DOHH2 (cell line): Measurements from ENCODE around the gene PAPSS2.
"Not testable (repeated sequence)": the region's sequence is repeated elsewhere in the genome, so short reads cannot be mapped to it uniquely, and the experiment has no call there.

Experiments
- H3F3A ChIP-seq: fragments of 200-600 bp; sonication (generic), shearing (Covaris generic); 2 replicates; pipeline ENCODE4 v1.6.0; 2016; ENCODE audit warnings: antibody characterized with exemption, mild to moderate bottlenecking; ENCODE audit not compliant: control insufficient read depth, insufficient read depth
- H3K27ac ChIP-seq: fragments of 200-600 bp; sonication (generic); 2 replicates; pipeline ENCODE4 v1.5.1; 2014; ENCODE audit warnings: low read depth, mild to moderate bottlenecking, low read length, moderate library complexity
- H3K27me3 ChIP-seq: fragments of 200-600 bp; sonication (generic); 2 replicates; pipeline ENCODE4 v1.6.1; 2014; ENCODE audit warnings: mild to moderate bottlenecking, low read length, mixed read lengths; ENCODE audit not compliant: control insufficient read depth
- H3K36me3 ChIP-seq: fragments of 200-600 bp; sonication (generic); 2 replicates; pipeline ENCODE4 v1.6.1; 2014; ENCODE audit warnings: mild to moderate bottlenecking, low read length, moderate library complexity, mixed read lengths; ENCODE audit not compliant: control insufficient read depth
- H3K4me1 ChIP-seq: fragments of 200-600 bp; sonication (generic); 2 replicates; pipeline ENCODE4 v1.6.1; 2014; ENCODE audit warnings: mild to moderate bottlenecking, low read length, mixed read lengths; ENCODE audit not compliant: control insufficient read depth
- H3K4me2 ChIP-seq: fragments of 200-600 bp; sonication (generic); 2 replicates; pipeline ENCODE4 v1.6.0; 2014; ENCODE audit warnings: mild to moderate bottlenecking, low read length, moderate library complexity
- H3K4me3 ChIP-seq: fragments of 200-600 bp; sonication (generic); 2 replicates; pipeline ENCODE4 v1.5.1; 2014; ENCODE audit warnings: mild to moderate bottlenecking, low read length, mixed read lengths
- H3K79me2 ChIP-seq: fragments of 200-600 bp; sonication (generic); 2 replicates; pipeline ENCODE4 v1.6.1; 2014; ENCODE audit warnings: mild to moderate bottlenecking, low read length, mixed read lengths; ENCODE audit not compliant: control insufficient read depth
- H3K9me2 ChIP-seq: fragments of 200-600 bp; sonication (generic); replicated peaks from 2 replicates; pipeline ENCODE4 v1.6.1; 2014; ENCODE audit warnings: mild to moderate bottlenecking, low read length, mixed read lengths; ENCODE audit not compliant: control insufficient read depth
- H3K9me3 ChIP-seq: fragments of 200-600 bp; sonication (generic); 2 replicates; pipeline ENCODE4 v1.6.1; 2014; ENCODE audit warnings: antibody characterized with exemption, low read length, mixed read lengths; ENCODE audit not compliant: control insufficient read depth, insufficient read depth
- H4K20me1 ChIP-seq: fragments of 200-600 bp; sonication (generic); 2 replicates; pipeline ENCODE4 v1.6.0; 2014; ENCODE audit warnings: low read depth, mild to moderate bottlenecking, antibody characterized with exemption, low read length, moderate library complexity; ENCODE audit not compliant: control insufficient read depth, insufficient read depth
- CTCF ChIP-seq: fragments of 200-600 bp; sonication (generic); IDR thresholded peaks from one replicate; pipeline ENCODE4 v1.5.1; 2014; ENCODE audit warnings: antibody characterized with exemption, mild to moderate bottlenecking, low read depth, low read length; ENCODE audit not compliant: poor library complexity, severe bottlenecking
- EZH2phosphoT487 ChIP-seq: fragments of 200-600 bp; sonication (generic); IDR thresholded peaks from 2 replicates; pipeline ENCODE4 v1.6.1; 2017; ENCODE audit warnings: borderline replicate concordance, mild to moderate bottlenecking, antibody characterized with exemption, low read length, moderate library complexity, mixed read lengths

PAPSS2 gene

DNA sequence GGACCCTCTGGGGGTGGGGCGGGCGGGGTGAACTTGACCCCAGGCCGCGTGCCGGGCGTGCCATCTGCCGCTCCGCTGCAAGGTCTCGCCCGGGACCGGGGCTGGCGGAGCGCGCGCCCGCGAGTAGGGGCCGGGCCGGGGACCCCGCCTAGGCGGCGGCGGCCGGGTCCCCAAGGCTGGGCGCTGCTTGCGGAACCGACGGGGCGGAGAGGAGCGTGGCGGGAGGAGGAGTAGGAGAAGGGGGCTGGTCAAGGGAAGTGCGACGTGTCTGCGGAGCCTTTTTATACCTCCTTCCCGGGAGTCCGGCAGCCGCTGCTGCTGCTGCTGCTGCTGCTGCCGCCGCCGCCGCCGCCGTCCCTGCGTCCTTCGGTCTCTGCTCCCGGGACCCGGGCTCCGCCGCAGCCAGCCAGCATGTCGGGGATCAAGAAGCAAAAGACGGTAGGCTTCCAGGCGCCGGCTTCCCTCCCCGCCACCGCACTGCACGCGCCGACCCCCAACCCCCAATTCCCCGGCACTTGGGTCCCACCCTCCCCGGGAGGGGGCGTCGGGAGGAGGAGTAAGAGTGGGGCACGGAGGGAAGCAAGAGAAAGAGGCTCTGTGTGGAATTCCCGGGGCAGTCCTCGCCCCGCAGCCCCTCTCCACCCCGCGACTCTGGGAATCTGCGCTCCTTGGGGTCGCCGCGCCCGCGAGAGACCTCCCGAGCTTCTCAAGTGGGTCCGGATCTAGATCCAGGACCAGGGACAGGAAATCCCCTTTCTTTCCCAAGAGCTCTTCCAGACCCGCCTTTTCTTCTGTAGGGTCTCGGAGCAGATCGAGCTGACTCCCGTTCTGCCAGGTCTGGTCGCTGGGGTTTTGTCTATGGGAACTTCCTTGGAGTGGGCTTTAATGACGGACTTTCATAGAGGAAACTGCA lies at the start of gene PAPSS2:
Gene PAPSS2, plus strand, starts transcription at position 308 of the 913 bp plus-strand sequence. Its CDS starts 104 bp downstream, at position 412.
- no peaks in the 10 kb centered on the region for H4K20me1 ChIP-seq
- no peak within 1 kb of the TSS for H3K27ac ChIP-seq
- H3K4me2 ChIP-seq: peak within 1 kb of the TSS; percentile 35
- H3K4me3 ChIP-seq: peak within 1 kb of the TSS; percentile 31; the same call in 1 of the 2 replicates
- no peaks in the 10 kb centered on the region for H3K36me3 ChIP-seq
- no peaks in the 10 kb centered on the region for H3K9me2 ChIP-seq
- H3K9me3 ChIP-seq: no peaks in the 10 kb centered on the region
- TF ChIP-seq CTCF (no peak), EZH2phosphoT487 (peak; percentile 93; the same call in 1 of the 2 replicates)
- peaks cover 5% of the 10 kb centered on the region; the same call in 1 of the 2 replicates for H3K4me1 ChIP-seq
- no peaks in the 10 kb centered on the region for H3F3A ChIP-seq
- H3K27me3 ChIP-seq: peaks cover 26% of the 10 kb centered on the region
- H3K79me2 ChIP-seq: no peaks in the 10 kb centered on the region

- not testable (repeated sequence) for H3K9me3 ChIP-seq, H3K9me2 ChIP-seq, H3K4me3 ChIP-seq, H3K79me2 ChIP-seq, H3K4me1 ChIP-seq, H3K27ac ChIP-seq, H3K36me3 ChIP-seq, H4K20me1 ChIP-seq, H3F3A ChIP-seq, H3K4me2 ChIP-seq, H3K27me3 ChIP-seq
These were observed 48.3 kb upstream of the PAPSS2 start for GRCh38 chr10:87611341-87611740.

DNA sequence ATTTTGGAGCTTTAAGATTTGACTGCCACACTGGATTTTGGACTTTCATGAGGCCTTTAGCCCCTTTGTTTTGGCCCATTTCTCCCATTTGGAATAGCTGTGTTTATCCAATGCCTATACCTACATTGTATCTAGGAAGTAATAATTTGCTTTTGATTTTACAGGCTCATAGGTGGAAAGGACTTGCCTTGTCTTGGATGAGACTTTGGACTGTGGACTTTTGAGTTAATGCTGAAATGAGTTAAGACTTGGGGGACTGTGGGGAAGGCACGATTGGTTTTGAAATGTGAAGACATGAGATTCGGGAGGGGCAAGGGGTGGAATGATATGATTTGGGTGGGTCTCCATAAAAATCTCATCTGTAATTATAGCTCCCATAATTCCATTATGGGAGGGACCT lies 47.6 kb upstream of the PAPSS2 start:
- Histone ChIP-seq H3K4me2 (no peak overlapping the region), H3K4me1 (no peaks in the 10 kb centered on the region), H3K9me3 (no peaks in the 10 kb centered on the region), H3K36me3 (no peaks in the 10 kb centered on the region), H3F3A (no peaks in the 10 kb centered on the region), H4K20me1 (no peaks in the 10 kb centered on the region), H3K4me3 (no peak overlapping the region), H3K79me2 (no peaks in the 10 kb centered on the region), H3K9me2 (no peaks in the 10 kb centered on the region), H3K27me3 (no peaks in the 10 kb centered on the region; the same call in 1 of the 2 replicates), H3K27ac (no peak overlapping the region)
- TF ChIP-seq CTCF (no peak), EZH2phosphoT487 (no peak)

- no peaks in the 10 kb centered on the region; the same call in 1 of the 2 replicates for H3K27me3 ChIP-seq
- H3K9me3 ChIP-seq: no peaks in the 10 kb centered on the region
- H3K4me2 ChIP-seq: no peak overlapping the region
- TF ChIP-seq CTCF: no peak
- TF ChIP-seq EZH2phosphoT487: no peak
- H3K4me3 ChIP-seq: no peak overlapping the region
- H4K20me1 ChIP-seq: no peaks in the 10 kb centered on the region
- no peaks in the 10 kb centered on the region for H3K4me1 ChIP-seq
- H3K79me2 ChIP-seq: no peaks in the 10 kb centered on the region
- no peak overlapping the region for H3K27ac ChIP-seq
- no peaks in the 10 kb centered on the region for H3K9me2 ChIP-seq
- H3F3A ChIP-seq: no peaks in the 10 kb centered on the region
- no peaks in the 10 kb centered on the region for H3K36me3 ChIP-seq
These were observed 45.9 kb upstream of the PAPSS2 start for GRCh38 chr10:87613751-87614150.
